Coronary artery (tissue), 2 donors: ENCODE measurements around the gene ACR.

Source experiments
- DNase-seq: peaks from one replicate; pipeline ENCODE4 v3.0.0-alpha.2; 2017; ENCODE audit warnings: low spot score
- H3K27ac ChIP-seq, 2 donors: fragments of 200-600 bp; sonication (generic); one replicate each; pipeline ENCODE4 v1.5.1; 2016 to 2019
- H3K4me3 ChIP-seq: fragments of 200-600 bp; sonication (generic); 2 replicates; pipeline ENCODE4 v1.5.1; 2016; ENCODE audit warnings: mild to moderate bottlenecking, moderate library complexity
- CTCF ChIP-seq: fragments of 200-600 bp; sonication (generic); IDR thresholded peaks from one replicate; pipeline ENCODE4 v1.5.1; 2019; ENCODE audit warnings: antibody characterized with exemption

ACR gene

DNA sequence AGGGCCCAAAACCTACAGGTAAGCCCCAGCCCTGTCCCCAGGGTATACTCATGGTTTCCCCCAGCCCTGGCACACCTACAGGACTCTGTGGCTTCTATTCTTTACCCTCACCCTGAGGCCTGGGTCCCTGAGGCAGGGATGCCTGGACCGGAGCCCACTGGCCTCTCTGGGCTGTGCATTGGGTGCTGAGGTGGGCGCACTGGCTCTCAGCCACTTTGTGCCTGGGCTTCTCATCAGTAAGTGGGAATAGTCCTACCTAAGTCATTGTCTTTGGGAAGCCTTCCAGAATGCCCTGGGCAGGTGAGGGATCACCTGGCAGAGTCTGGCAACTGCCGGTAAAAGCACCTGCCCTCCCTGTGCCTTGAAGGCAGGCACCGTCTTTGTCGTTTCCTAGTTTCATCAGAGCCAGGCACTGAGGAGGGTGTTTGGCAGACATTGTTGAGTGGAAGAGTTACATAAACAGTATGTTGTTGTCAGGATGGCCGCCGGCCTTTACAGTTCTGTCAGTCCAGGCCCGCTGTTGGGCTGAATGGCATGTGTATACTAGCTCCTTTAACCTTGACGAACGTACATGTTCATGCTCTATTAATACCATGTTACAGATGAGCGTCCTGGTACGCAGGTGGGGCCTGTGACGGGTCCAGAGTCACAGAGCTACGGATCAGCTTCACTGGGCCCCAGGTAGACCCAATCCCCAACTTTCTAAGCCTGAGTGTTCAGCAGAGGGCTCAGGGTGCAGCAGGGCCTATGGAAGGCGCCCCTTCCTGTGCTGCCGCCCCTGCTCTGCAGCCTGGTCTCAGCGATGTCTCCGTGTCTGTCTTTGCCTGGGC lies 42.4 kb upstream of the ACR start:
- DNase-seq: no peak
- Histone ChIP-seq H3K27ac (no peak overlapping the region), H3K4me3 (no peak overlapping the region)
- TF ChIP-seq CTCF: no peak

DNA sequence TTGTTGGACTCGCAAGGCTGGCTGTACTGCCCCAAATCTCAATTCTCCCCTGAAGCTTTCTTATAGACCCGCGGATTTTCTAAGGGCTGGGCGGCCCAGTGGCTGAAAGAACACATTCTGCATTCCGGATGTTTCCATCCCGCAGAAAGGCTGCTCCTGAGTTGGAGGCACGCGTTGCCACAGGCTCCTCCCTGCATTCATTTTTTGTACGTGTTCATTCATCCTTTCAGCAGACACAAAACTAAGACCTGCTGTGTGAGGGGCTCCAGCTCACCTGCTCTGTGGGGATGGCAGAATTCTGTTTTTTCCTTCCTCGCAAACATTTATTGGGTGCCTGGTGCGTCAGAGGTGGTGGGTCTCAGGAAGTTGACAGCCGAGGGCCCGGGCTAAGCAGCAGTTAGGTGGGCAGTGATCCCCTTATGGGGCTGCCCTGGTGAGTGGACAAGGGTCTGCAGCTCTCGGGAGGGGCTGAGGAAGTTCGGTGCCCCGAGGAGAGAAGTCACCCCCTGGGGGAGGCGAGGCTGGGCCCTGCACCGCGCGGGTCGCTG lies 41.7 kb upstream of the ACR start:
- TF ChIP-seq CTCF: no peak
- peak overlapping the region; percentile 67 for H3K4me3 ChIP-seq
- no peak overlapping the region for H3K27ac ChIP-seq
- no peak for DNase-seq

DNA sequence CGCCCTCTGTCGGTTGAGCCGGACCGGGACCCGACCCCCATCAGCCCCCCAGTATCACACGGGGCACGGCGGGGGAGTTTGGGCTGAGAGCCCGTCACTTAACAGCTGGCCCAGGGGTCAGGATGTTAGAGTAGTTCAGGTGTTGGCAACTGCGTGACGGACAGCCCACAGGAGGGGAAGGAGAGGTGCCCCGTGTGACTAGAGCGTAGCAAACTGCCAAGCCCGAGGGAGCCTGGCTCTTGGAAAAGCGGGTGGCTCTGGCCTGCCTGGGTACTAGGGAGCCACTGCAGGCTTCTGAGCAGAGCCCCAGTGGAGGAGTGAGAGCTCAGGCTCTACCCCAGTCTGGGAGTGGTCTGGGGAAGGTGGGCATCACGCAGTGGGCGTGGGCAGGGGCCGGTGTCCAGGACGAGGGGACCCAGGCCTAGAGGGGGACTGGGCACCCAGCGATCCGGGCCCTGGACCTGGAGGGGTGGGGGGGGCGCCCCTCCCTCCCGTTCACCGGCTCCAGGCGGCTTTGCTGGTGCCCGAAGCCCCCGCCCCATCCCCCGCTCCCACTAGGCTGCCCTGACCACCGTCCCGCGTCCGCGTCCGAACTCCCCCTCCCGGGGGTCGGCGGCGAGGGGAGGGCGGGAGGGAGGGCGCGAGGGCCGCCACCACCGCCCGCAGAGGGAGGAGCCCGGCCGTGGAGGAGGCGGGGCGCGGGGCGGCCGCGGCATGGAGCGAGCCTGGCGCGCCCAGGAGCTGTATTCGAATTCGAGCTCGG lies 41.0 kb upstream of the ACR start:
- DNase-seq: no peak
- Histone ChIP-seq H3K4me3 (peak overlapping the region; percentile 67), H3K27ac (no peak overlapping the region)
- TF ChIP-seq CTCF: no peak

- DNase-seq: no peak
- TF ChIP-seq CTCF: no peak
These were observed 40.1 kb upstream of the ACR start for GRCh38 chr22:50697667-50698506.

GRCh38 chr22:50698546-50698945 lies 39.5 kb upstream of the ACR start:
- no peak overlapping the region for H3K4me3 ChIP-seq
- no peak for TF ChIP-seq CTCF

More at GRCh38 chr22:50697667-50698506, 40.1 kb upstream of the ACR start:
- Histone ChIP-seq H3K4me3 (peak overlapping the region; percentile 67), H3K27ac (peak overlapping the region in 1 of 2 donors; percentile 22)

GRCh38 chr22:50699001-50699755 lies 38.8 kb upstream of the ACR start:
- no peak overlapping the region for H3K27ac ChIP-seq
- no peak overlapping the region for H3K4me3 ChIP-seq
- TF ChIP-seq CTCF: no peak
- no peak for DNase-seq

More at GRCh38 chr22:50698546-50698945, 39.5 kb upstream of the ACR start:
- H3K27ac ChIP-seq: no peak overlapping the region
- no peak for DNase-seq
